Parathyroid adenoma (tissue), 2 donors: Measurements from ENCODE around the gene CDH8.

Source experiments
- H2AFZ ChIP-seq: fragments of 300-600 bp; sonication (generic); one replicate; pipeline ENCODE4 v1.7.0; 2017; ENCODE audit warnings: antibody characterized with exemption, mild to moderate bottlenecking
- H3K27ac ChIP-seq: fragments of 300-600 bp; sonication (generic); one replicate; pipeline ENCODE4 v1.7.0; 2017
- H3K27me3 ChIP-seq: fragments of 300-600 bp; sonication (generic); one replicate; pipeline ENCODE4 v1.7.0; 2017; ENCODE audit warnings: low read length; ENCODE audit not compliant: control insufficient read depth, insufficient read depth
- H3K36me3 ChIP-seq: fragments of 300-600 bp; sonication (generic); one replicate; pipeline ENCODE4 v1.7.0; 2017; ENCODE audit warnings: low read length; ENCODE audit not compliant: control insufficient read depth, insufficient read depth
- H3K4me1 ChIP-seq: fragments of 300-600 bp; sonication (generic); one replicate; pipeline ENCODE4 v1.7.0; 2017; ENCODE audit warnings: control low read depth
- H3K4me2 ChIP-seq: fragments of 300-600 bp; sonication (generic); one replicate; pipeline ENCODE4 v1.7.0; 2017; ENCODE audit warnings: low read length
- H3K4me3 ChIP-seq: fragments of 300-600 bp; sonication (generic); one replicate; pipeline ENCODE4 v1.7.0; 2017; ENCODE audit warnings: low read depth, low read length
- H3K79me2 ChIP-seq: fragments of 300-600 bp; sonication (generic); one replicate; pipeline ENCODE4 v1.7.0; 2017; ENCODE audit warnings: control low read depth
- H3K9ac ChIP-seq: fragments of 300-600 bp; sonication (generic); one replicate; pipeline ENCODE4 v1.7.0; 2017; ENCODE audit warnings: mild to moderate bottlenecking
- H3K9me3 ChIP-seq: fragments of 300-600 bp; sonication (generic); one replicate; pipeline ENCODE4 v1.7.0; 2017; ENCODE audit warnings: low read length; ENCODE audit not compliant: control insufficient read depth
- CTCF ChIP-seq: fragments of 300-600 bp; sonication (generic); IDR thresholded peaks from one replicate; pipeline ENCODE4 v1.7.0; 2017; ENCODE audit warnings: antibody characterized with exemption, mild to moderate bottlenecking
- donor health status: primary hyperparathyroidism.

CDH8 gene

GRCh38 chr16:61948414-61948813 lies 87.8 kb downstream of the CDH8 start:
- no peaks in the 10 kb centered on the region for H3K36me3 ChIP-seq
- H3K9ac ChIP-seq = no peak overlapping the region
- TF ChIP-seq CTCF = no peak
- H3K27me3 ChIP-seq = no peaks in the 10 kb centered on the region
- H3K79me2 ChIP-seq = no peaks in the 10 kb centered on the region
- H3K9me3 ChIP-seq = no peaks in the 10 kb centered on the region
- H3K4me2 ChIP-seq = no peak overlapping the region
- H3K4me1 ChIP-seq = no peaks in the 10 kb centered on the region
- H3K27ac ChIP-seq = no peak overlapping the region
- no peak overlapping the region for H2AFZ ChIP-seq
- no peak overlapping the region for H3K4me3 ChIP-seq

GRCh38 chr16:61946019-61946418 lies 90.2 kb downstream of the CDH8 start:
- no peak for TF ChIP-seq CTCF

GRCh38 chr16:61945511-61945910 lies 90.7 kb downstream of the CDH8 start:
- no peak for TF ChIP-seq CTCF
- H3K9ac ChIP-seq = no peak overlapping the region
- H3K4me3 ChIP-seq = no peak overlapping the region

More at GRCh38 chr16:61946019-61946418, 90.2 kb downstream of the CDH8 start:
- Histone ChIP-seq H3K4me2 (no peak overlapping the region), H3K27me3 (no peaks in the 10 kb centered on the region), H3K27ac (no peak overlapping the region), H3K9ac (no peak overlapping the region), H3K4me1 (no peaks in the 10 kb centered on the region), H3K9me3 (no peaks in the 10 kb centered on the region), H3K79me2 (no peaks in the 10 kb centered on the region), H2AFZ (no peak overlapping the region), H3K36me3 (no peaks in the 10 kb centered on the region), H3K4me3 (no peak overlapping the region)

GRCh38 chr16:61944004-61944403 lies 92.2 kb downstream of the CDH8 start:
- no peak for TF ChIP-seq CTCF
- H3K9me3 ChIP-seq = no peaks in the 10 kb centered on the region
- no peak overlapping the region for H3K27ac ChIP-seq
- H3K4me1 ChIP-seq = no peaks in the 10 kb centered on the region
- H3K36me3 ChIP-seq = no peaks in the 10 kb centered on the region
- no peaks in the 10 kb centered on the region for H3K27me3 ChIP-seq
- H3K79me2 ChIP-seq = no peaks in the 10 kb centered on the region
- no peak overlapping the region for H2AFZ ChIP-seq
- H3K9ac ChIP-seq = no peak overlapping the region
- H3K4me2 ChIP-seq = no peak overlapping the region
- no peak overlapping the region for H3K4me3 ChIP-seq

More at GRCh38 chr16:61945511-61945910, 90.7 kb downstream of the CDH8 start:
- Histone ChIP-seq H3K27me3 (no peaks in the 10 kb centered on the region), H2AFZ (no peak overlapping the region), H3K79me2 (no peaks in the 10 kb centered on the region), H3K4me1 (no peaks in the 10 kb centered on the region), H3K27ac (no peak overlapping the region), H3K4me2 (no peak overlapping the region), H3K9me3 (no peaks in the 10 kb centered on the region), H3K36me3 (no peaks in the 10 kb centered on the region)

GRCh38 chr16:61940611-61941010 lies 95.6 kb downstream of the CDH8 start:
- Histone ChIP-seq H3K4me1 (no peaks in the 10 kb centered on the region), H3K4me3 (no peak overlapping the region), H3K4me2 (no peak overlapping the region), H3K36me3 (no peaks in the 10 kb centered on the region), H3K79me2 (no peaks in the 10 kb centered on the region), H2AFZ (no peak overlapping the region), H3K27me3 (no peaks in the 10 kb centered on the region), H3K27ac (no peak overlapping the region), H3K9me3 (no peaks in the 10 kb centered on the region), H3K9ac (no peak overlapping the region)
- no peak for TF ChIP-seq CTCF
